GM18870 (cell line): ENCODE data around the gene CCR5AS.
"Not testable (repeated sequence)": the region's sequence is repeated elsewhere in the genome, so short reads cannot be mapped to it uniquely, and the experiment has no call there.

Experiments
- ATAC-seq: cut with Tn5 transposase; IDR thresholded peaks from one replicate; pipeline ENCODE4 v1.9.1; 2021; ENCODE audit warnings: moderate library complexity; ENCODE audit not compliant: unreplicated experiment

CCR5AS gene

DNA sequence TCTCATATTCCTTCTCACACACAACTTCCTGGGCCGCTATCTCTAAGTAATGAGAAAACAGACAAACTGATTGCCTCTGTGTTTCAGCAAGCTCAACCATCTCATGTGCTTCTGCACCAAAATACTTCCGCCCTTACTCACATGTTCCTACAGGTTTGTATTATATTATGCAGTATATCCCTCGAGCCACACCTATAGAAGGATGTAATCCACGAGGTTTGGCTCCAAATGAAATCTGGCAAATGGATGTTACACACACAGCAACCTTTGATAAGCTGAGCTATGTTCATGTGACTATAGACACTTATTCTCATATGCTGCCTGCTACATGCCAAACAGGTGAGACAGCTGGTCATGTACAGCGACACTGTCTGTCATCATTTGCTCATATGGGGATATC is 22.8 kb upstream of the CCR5AS start:
- no peak for ATAC-seq

DNA sequence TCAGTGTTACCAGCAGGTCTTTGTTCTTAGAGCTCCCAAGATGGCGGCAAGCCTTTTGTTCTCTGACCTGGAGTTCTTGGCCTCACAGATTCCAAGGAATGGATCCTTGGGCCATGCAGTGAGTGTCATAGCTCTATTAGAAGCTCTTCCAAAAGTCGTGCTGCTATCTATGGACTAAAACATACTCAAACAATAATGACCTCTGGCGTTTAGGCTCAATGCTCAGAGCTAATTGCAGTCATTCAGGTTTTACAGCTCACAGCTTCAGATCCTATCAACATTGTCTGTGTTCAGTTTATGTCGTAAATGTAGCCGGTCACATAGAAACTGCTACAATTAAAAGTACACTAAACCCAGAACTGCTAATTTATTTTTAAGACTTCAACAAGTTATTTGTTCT is 22.4 kb upstream of the CCR5AS start:
- no peak for ATAC-seq

DNA sequence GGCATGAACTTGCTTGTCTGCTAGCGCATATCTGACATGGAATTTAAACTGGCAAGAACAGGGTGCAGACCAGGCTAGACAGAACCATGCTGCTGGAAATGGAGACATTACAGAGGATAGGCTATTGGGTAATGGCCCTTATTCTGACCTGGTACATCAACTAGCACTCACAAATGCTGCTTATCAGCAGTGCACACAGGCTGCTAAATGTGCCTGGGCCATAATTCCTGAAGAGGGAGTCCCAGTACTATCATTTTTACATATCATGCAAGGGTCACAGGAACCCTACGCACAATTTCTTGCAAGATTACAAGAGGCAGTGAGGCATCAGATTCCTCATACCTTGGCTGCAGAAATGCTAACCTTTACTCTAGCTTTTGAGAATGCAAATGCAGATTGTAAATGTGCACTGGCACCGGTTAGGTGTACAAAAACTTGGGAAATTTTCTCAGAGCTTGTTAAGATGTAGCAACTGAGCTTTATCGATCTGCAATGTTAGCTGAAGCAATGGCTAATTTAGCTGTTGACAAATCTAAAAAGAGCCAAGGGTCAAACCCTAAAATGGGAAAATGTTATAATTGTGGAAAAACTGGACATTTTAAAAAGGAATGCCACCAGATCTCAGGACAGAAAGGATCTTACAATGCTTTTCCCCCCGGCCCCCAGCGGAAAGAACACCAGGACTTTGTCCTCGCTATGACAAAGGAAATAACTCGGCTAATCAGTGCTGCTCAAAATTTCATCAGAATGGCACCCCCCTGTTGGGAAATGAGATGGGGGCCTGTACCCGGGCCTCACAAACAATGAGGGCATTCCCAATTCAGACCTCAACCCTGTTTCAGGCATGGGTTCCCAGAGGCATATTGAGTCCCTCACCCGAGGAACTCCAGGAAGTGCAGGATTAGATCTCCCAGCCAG is 21.3 kb upstream of the CCR5AS start:
- ATAC-seq = no peak

DNA sequence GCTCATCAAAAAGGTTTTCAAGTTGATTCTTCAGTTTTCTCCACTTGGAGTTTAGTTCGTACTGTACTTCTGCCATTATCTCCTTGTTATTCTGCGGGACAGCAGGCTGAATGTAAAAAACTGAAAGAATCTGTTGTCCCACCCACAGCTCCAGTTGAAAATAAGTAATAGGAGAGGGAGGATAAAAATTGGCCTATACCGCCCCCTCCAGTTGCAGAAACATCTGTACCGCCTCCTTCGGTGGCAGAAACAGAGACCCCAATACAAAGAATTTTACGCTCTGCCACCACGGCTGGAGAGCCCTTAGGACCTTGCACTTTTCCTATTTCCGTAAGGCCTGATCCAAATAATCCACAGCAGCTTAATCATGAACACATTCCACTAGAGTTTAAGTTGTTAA is 20.5 kb upstream of the CCR5AS start:
- not testable (repeated sequence) for ATAC-seq

DNA sequence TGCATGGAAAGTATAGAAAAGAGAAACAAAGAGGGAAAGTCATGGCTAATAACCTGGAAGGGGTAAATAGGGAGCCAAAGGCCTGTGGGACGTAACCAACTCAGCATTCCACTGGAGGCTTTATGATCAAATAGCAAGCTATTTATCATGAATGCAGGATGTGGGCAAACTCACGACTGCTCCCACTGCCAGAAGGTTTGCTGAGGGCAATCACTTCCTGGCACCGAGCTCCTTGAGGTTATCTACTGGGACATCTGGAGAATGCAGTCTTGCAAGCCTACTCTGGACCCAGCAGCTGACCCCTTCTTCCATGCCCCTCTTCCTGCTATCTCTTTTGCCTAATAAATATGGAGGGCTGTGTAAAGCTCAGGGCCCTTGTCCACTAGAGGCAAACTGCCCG is 19.6 kb upstream of the CCR5AS start:
- ATAC-seq = not testable (repeated sequence)

DNA sequence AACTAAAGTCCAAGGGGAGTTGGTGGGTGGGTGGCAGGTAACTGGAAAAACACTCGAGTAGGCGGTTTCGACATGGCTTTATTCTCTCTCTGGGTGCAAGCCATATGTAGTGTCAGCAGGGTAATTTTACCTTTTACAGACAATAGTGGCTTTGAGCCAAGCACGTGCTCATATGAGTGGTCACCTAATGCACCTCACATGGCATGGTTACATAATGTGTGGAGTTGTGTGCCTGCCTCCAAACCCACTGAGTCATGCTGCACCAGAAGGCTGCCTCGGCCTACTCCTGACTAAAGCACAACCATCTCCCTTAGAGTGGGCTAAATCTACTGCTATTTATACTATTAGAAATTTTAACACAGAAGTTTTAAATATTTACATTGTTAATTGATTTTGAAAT is 16.7 kb upstream of the CCR5AS start:
- no peak for ATAC-seq

DNA sequence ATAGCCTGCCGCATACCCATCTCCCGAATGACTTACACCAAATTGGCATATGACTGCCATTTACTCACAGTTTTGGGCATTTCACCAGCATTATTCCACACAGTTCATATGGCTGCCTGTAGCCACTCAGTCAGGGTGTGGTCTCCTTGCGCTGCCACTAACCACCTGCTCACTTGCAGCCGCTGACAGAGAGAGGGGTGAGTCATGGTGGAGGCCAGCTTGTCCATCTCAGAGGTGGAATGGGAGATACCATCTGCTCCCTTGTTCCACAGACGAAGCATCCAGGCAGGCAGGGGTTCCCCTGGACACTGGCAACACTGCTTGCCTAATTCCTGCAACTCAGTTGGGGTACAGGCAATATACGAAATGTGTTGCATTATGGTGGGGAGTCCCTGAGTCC is 15.8 kb upstream of the CCR5AS start:
- ATAC-seq = no peak

DNA sequence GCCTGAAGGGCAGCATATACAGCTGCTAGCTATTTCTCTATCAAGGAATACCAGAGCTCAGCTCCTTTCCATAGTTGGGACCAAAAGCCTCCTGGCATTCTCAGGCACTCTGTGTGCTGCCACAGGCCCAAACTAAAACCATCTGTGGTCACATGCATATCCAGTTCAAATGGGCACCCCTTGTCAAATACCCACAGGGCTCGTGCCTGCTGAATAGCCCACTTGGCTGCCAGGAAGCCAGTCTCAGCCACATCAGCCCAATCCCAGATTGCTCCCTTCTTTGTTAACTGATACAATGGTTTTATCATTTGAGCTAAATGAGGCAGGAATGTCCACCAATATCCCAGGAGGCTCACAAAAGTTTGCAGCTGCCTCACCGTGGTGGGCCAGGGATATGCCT is 14.1 kb upstream of the CCR5AS start:
- ATAC-seq = no peak

DNA sequence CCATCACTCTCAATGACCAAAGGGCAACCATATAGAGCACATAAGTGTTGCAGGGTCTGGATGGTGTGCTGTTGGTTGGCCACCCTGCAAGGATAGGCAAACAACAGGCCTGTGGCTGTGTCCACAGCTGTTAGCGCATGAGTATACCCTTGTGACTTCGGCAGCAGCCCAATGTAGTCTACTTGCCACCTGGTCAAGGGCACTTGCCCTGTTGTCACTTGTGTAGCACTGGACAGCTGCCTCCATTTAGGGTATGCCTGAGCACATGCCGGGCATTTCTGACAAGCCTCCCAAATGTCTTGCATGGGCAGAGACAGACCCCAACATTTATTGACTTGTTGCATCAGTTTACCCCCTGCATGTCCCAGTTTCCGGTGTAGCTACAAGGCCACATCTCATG is 12.9 kb upstream of the CCR5AS start:
- no peak for ATAC-seq

DNA sequence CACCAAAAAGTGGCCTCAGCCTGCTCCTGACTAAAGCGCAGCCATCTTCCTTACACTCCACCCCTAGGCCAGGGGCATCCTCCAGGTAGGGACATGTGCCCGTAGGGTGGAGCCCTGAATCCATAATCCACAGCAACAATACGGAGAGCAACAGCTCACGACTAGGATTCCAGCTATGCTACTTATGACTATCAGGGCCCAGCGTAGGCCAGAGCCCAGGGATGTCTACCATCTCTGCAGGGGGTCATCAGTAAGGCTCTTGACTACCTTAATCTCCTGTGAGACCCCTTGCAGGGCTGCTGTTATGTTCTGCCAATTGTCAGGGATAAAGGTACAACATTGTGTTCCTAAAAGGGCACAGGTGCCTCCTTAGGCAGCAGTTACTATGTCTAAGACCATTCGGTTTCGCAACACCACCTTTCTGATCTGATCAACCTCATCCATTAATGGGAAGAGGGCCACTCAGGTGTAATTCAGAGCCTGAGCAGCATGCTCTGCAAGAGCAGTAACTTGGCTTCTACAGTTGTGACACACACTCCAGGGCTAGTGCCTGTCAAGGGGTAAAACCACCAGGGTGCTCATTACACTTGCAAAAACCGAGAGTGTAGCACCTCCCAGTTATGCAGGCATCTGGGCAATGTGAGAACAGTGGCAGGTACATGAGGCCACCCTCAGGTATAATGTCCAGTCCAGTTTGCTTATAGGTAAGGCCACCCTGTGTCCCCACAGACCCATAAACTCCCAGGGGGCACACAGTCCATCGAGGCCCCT is 11.2 kb upstream of the CCR5AS start:
- no peak for ATAC-seq

DNA sequence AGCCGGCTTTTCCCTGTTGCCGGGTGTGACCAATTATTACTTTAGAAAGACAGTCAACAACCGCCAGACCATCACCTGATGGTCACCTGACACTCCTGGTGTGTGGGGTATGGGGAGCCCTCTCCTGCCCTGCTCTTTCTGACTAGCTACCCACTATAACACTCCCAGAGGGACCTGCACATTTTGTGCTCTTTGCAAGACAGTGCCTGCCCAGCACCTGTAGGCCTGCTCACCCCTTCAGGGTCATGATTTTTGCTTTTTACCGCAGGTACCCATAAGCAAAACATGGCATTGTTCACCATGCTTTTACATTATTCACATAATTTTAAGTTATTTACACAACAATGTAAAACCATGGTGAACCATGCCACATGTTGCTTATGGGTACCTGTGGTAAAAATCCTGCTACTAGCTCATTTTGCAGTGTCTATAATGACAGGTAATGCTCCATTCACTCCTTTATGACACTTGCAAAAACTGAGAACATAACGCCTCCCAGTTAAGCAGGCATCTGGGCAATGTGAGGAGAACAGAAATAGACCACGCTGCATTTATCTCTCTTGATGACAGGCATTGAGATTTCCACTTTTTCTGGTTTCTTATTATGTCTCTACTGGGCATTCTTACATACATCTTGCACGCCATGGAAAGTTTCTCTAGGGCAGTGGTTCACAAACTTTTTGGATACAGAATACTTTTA is 10.1 kb upstream of the CCR5AS start:
- ATAC-seq = no peak

DNA sequence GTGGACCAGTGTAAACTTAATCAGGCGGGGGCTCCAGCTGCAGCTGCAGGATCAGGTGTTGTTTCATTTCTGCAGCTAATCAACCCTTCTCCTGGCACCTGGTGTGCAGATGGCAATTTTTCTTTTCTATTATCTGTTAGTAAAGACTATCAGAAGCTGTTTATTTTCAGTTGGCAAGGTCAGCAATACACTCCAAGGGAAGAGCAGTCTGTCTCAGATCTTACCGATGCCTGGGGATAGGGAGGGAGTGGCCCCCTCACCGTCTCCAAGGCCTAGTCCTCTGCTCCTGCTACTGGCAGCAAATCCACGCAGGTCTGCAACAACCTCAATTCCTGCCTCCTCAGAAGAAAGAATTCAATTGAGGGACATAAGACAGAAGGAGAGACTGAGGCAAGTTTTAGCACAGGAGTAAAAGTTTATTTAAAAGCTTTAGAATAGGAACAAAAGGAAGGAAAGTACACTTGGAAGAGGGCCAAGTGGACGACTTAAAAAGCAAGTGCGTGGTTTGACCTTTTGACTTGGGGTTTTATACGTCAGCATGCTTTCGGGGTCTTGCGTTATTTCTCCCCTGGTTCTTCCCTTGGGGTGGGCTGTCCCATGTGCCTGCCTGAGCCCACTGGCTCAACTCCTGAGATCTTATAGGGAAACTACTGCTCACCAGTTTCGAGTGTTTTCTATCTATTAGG is 9.4 kb upstream of the CCR5AS start:
- no peak for ATAC-seq

DNA sequence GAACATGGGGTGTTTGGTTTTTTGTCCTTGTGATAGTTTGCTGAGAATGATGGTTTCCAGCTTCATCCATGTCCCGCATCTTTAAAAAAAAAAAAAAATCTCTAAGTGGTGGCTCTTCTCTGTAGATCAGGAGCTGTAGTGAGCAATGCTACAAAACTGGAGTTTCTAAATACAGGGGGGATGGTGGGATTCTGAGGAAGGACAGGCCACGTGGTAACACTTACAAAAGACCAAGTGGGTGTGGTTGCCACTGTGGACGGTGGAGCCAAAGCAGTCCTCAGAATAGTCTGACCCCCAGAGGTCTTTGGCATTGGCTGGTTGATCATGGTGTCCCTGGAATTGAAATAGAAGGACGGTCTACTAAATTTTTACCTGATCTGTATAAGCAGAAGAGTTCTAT is 7.9 kb upstream of the CCR5AS start:
- ATAC-seq = no peak

DNA sequence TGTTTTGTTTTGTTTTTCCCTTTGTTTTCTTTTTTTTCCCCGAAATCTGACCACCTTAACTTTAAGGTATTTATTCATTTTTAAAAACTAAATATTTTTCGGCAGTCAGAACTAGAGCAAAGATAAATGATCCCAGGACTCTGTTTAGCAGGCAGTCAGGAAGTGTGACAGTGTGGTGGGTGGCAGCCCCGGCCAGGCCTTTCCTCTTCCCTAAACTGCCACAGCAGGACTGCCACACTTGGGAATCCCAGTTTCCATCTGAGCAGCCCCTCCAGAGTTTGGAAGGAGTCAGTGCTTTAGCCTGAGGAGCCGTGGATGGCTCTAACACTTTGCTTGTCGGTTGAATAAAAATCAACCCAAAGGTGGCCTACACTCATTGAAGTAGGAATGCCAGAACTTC is 7.1 kb upstream of the CCR5AS start:
- ATAC-seq = no peak

DNA sequence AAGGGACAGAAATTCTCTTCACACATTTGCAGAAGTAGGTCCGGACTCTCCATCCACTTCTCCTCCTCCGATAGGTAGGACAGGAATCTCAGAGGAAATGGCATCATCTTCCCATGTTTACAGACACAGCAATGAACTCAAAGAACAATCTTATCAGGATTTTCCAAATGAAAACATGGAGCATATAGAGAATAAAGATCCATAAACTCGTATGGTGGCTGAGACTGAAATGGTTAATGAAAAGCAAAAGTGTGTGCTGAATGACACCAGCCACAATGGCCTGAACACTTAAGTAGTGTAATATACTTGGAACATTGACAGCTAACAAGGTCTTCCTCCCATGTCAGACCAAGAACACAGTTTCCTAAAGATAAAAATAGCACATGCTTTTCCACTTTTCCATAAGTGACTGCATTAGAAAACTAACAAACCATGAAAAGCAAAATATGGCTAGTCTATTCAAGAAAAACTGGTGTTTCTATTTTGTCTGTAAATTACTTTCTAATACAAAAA is 6.0 kb upstream of the CCR5AS start:
- ATAC-seq = no peak

DNA sequence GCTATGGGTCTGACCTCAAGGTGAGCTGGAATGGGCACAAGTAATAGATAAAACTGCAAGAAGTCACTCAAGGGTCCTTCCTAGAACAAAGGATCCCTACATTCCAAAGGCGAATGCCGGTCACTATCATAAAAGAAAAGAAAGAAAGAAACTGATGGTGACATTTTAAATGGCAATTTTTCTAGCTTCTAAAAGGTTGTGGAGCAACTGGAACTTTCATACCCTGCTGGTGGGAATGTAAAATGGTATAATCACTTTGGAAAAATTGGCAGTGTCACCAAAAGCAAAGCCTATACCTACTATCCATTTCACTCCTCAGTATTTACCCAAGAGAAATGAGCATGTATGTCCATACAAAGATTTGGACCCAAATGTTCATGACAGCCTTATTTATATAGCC is 4.4 kb upstream of the CCR5AS start:
- no peak for ATAC-seq

DNA sequence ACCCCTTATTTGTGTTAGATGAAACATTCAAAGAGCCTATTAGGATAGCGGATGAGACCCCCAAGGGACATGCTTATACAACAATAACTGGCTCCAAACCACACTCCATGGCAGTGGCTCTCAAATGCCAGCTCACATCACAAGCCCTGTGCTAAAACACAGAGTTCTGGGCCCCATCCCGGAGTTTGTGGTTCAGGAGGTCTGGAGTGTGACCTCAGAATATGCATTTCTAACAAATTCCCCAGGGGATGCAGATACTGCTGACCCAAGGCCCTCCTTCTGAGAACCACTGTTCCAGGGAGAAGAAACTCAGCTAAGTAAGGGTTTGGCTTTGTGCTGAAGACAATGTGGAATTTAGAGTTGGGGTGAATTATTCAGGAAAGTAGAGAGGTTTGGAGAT is 3.8 kb upstream of the CCR5AS start:
- ATAC-seq = no peak

DNA sequence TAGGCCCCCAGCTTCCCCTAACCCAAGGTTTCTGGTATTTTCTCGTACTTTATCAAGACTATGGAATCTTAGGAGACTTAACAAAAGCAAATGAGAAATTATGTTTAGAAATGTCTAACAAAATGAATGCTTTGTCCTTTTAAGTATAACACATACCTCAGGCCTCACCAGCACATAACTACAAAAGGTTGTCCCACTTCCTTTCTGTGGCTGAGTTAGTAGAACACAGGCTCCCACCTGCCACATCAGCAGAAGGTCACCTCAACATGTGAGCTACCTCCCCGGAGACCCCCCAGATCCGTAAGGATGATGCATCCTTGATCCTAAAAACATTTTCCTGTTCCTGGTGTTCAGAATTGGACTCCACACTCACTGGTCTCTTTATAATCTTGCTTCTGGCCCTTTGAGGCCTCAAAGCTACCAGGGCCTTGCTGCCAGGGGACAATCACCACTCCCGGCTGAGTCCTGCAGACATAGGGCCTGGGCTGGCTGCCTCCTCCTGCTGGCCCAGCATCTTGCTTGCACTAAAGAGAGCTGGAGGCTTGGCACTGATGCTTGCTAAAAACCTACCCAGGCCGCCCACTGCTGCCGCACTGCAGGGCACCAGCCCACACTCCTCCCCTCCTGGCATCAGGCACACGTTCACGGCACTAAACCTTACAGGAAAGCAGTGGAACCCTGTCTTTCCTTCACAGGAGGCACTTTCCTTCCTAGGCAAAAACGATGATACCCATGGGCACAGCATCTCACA is 3.0 kb upstream of the CCR5AS start:
- no peak for ATAC-seq

DNA sequence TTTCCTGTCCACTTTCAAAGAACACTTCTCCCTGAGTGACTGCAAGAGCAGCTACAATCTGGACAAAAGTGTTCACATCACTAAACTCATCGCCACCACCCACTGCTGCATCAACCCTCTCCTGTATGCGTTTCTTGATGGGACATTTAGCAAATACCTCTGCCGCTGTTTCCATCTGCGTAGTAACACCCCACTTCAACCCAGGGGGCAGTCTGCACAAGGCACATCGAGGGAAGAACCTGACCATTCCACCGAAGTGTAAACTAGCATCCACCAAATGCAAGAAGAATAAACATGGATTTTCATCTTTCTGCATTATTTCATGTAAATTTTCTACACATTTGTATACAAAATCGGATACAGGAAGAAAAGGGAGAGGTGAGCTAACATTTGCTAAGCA is 2.0 kb upstream of the CCR5AS start:
- no peak for ATAC-seq

DNA sequence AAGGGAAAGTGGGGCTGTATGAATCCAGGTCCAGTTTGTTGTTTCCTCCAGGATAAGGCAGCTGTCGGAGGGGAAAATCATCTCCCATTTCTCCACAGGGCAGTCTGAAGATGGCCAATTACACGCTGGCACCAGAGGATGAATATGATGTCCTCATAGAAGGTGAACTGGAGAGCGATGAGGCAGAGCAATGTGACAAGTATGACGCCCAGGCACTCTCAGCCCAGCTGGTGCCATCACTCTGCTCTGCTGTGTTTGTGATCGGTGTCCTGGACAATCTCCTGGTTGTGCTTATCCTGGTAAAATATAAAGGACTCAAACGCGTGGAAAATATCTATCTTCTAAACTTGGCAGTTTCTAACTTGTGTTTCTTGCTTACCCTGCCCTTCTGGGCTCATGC is 1.1 kb upstream of the CCR5AS start:
- ATAC-seq = no peak
